Activated naive CD4-positive, alpha-beta T cell treated with anti-CD3 and anti-CD28 coated beads for 36 hours (primary cell): ENCODE measurements around the gene ABCB4. TPM values are rescaled to one million over a fixed set of nuclear protein-coding genes. Genes with fewer than 3 reads are reported as not detected.
A peak's percentile ranks its signal among the peaks of the same experiment; 100 is the strongest.

Experiments used
- CTCF ChIA-PET: fragments of 350-600 bp; sonication (Branson Sonifier 250); formaldehyde crosslinking; loops from one replicate; lab custom pipeline; 2021; ENCODE audit warnings: antibody characterized with exemption; lab: Charles Lee
- DNase-seq: peaks from one replicate; pipeline ENCODE4 v3.0.0-alpha.2; 2020
- H3K27ac Mint-ChIP-seq: one replicate; pipeline ENCODE4 v1.8.0; 2021; ENCODE audit warnings: mild to moderate bottlenecking, mixed read lengths
- H3K27me3 Mint-ChIP-seq: one replicate; pipeline ENCODE4 v1.8.0; 2021; ENCODE audit warnings: low read depth, mixed read lengths
- H3K36me3 Mint-ChIP-seq: one replicate; pipeline ENCODE4 v1.8.0; 2021; ENCODE audit warnings: low read depth, mixed read lengths
- H3K4me1 Mint-ChIP-seq: one replicate; pipeline ENCODE4 v1.8.0; 2021; ENCODE audit warnings: low read depth, mixed read lengths
- H3K4me3 Mint-ChIP-seq: one replicate; pipeline ENCODE4 v1.8.0; 2021; ENCODE audit warnings: mild to moderate bottlenecking, moderate library complexity, mixed read lengths
- H3K9me3 Mint-ChIP-seq: one replicate; pipeline ENCODE4 v1.8.0; 2021; ENCODE audit warnings: mixed read lengths
- intact Hi-C: fragments of 100-400 bp; cut with micrococcal nuclease; formaldehyde crosslinking; loops from one replicate; pipeline ENCODE4 v1.15.1; 2023
- total RNA-seq, 2 experiments: library from RNA; stranded (reverse); gene quantifications; one replicate each; pipeline ENCODE4 v1.2.3, GENCODE V29; 2021

The ABCB4 gene
- total RNA-seq, 2 experiments from 2014 or later = not detected

GRCh38 chr7:87505122-87505521 is 29.6 kb upstream of the ABCB4 start:
- Mint-ChIP-seq H3K9me3 (no peaks in the 10 kb centered on the region), H3K27me3 (no peaks in the 10 kb centered on the region), H3K36me3 (no peaks in the 10 kb centered on the region), H3K27ac (no peak overlapping the region), H3K4me1 (no peaks in the 10 kb centered on the region), H3K4me3 (no peak overlapping the region)
- DNase-seq = no peak
- intact Hi-C loops = loop anchor here (5.0 kb wide), 3 partner anchors 292 to 712 kb away; no protein-coding TSS in a partner anchor
- CTCF ChIA-PET = interaction anchor here (1.3 to 1.4 kb wide), 2 partner anchors 8 to 665 kb away, joined by 3 to 4 read pairs; no protein-coding TSS in a partner anchor

- no peak overlapping the region for H3K27ac Mint-ChIP-seq
- no peaks in the 10 kb centered on the region for H3K9me3 Mint-ChIP-seq
- no peak for DNase-seq
- H3K4me1 Mint-ChIP-seq = no peaks in the 10 kb centered on the region
- CTCF ChIA-PET = no interaction called here
- intact Hi-C loops = no loop called here
- H3K4me3 Mint-ChIP-seq = no peak overlapping the region
- H3K27me3 Mint-ChIP-seq = peaks cover 2% of the 10 kb centered on the region
- H3K36me3 Mint-ChIP-seq = no peaks in the 10 kb centered on the region
Measured at GRCh38 chr7:87499494-87499893, 24.0 kb upstream of the ABCB4 start.

- intact Hi-C loops = no loop called here
- no peak for DNase-seq
- no peak overlapping the region for H3K4me3 Mint-ChIP-seq
- no peaks in the 10 kb centered on the region for H3K9me3 Mint-ChIP-seq
- H3K27me3 Mint-ChIP-seq = peaks cover 2% of the 10 kb centered on the region
- H3K36me3 Mint-ChIP-seq = no peaks in the 10 kb centered on the region
- no peak overlapping the region for H3K27ac Mint-ChIP-seq
- CTCF ChIA-PET = no interaction called here
- no peaks in the 10 kb centered on the region for H3K4me1 Mint-ChIP-seq
Measured at GRCh38 chr7:87498893-87499292, 23.4 kb upstream of the ABCB4 start.

DNA sequence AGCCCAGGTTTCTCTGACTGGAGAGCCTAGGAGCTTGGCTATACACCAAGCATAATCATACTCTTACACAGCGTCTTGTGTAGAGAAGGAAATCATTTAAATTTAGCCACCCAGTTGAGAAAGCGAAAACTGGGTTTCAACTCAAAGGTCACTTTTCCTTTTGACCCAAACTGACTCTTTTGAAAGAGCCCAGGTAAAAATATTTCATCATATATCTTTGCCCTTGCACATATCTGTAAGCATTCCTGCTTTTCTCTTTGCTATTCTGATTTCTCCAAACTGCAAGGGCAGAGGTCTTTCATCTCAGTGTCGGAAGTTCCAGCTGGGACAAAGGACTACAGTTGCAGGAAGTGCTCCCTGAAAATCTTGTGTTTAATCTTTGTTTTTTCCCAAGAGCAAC is 22.0 kb upstream of the ABCB4 start:
- H3K27me3 Mint-ChIP-seq = peaks cover 2% of the 10 kb centered on the region
- CTCF ChIA-PET = interaction anchor here (1.2 kb wide), 1 partner anchor 8 kb away, joined by 3 read pairs; no protein-coding TSS in a partner anchor

GRCh38 chr7:87495366-87495765 is 19.9 kb upstream of the ABCB4 start:
- no peak for DNase-seq
- intact Hi-C loops = no loop called here
- H3K36me3 Mint-ChIP-seq = no peaks in the 10 kb centered on the region
- no peaks in the 10 kb centered on the region for H3K4me1 Mint-ChIP-seq
- peaks cover 5% of the 10 kb centered on the region for H3K27me3 Mint-ChIP-seq
- no peak overlapping the region for H3K4me3 Mint-ChIP-seq
- CTCF ChIA-PET = no interaction called here
- no peak overlapping the region for H3K27ac Mint-ChIP-seq
- no peaks in the 10 kb centered on the region for H3K9me3 Mint-ChIP-seq

More for the DNA sequence above, 22.0 kb upstream of the ABCB4 start:
- Mint-ChIP-seq H3K36me3 (no peaks in the 10 kb centered on the region), H3K4me3 (no peak overlapping the region), H3K9me3 (no peaks in the 10 kb centered on the region), H3K4me1 (no peaks in the 10 kb centered on the region), H3K27ac (no peak overlapping the region)
- DNase-seq = no peak
- intact Hi-C loops = no loop called here

DNA sequence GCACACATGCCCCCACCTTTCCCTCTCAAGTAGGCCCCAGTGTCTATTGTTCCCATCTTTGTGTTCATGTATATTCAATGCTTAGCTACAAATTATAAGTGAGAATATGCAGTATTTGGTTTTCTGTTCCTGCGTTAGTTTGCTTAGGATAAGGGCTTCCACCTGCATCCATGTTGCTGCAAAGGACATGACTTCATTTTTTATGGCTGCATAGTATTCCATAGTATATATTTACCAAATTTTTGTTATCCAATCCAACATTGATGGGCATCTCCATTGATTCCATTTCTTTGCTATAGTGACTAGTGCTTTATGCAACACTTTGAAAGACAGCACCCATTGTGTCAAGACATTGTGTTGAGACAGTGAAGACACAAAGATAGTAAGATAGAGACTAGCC is 19.0 kb upstream of the ABCB4 start:
- H3K4me3 Mint-ChIP-seq = no peak overlapping the region
- H3K27me3 Mint-ChIP-seq = peaks cover 5% of the 10 kb centered on the region
- intact Hi-C loops = no loop called here
- no peak overlapping the region for H3K27ac Mint-ChIP-seq
- no peaks in the 10 kb centered on the region for H3K4me1 Mint-ChIP-seq
- CTCF ChIA-PET = no interaction called here
- no peak for DNase-seq
- H3K36me3 Mint-ChIP-seq = no peaks in the 10 kb centered on the region
- H3K9me3 Mint-ChIP-seq = no peaks in the 10 kb centered on the region

- no peak for DNase-seq
- CTCF ChIA-PET = no interaction called here
- intact Hi-C loops = no loop called here
- Mint-ChIP-seq H3K9me3 (no peaks in the 10 kb centered on the region), H3K4me1 (no peaks in the 10 kb centered on the region), H3K27me3 (peaks cover 14% of the 10 kb centered on the region), H3K36me3 (no peaks in the 10 kb centered on the region), H3K4me3 (no peak overlapping the region), H3K27ac (no peak overlapping the region)
Measured at GRCh38 chr7:87483131-87483530, 7.7 kb upstream of the ABCB4 start.

DNA sequence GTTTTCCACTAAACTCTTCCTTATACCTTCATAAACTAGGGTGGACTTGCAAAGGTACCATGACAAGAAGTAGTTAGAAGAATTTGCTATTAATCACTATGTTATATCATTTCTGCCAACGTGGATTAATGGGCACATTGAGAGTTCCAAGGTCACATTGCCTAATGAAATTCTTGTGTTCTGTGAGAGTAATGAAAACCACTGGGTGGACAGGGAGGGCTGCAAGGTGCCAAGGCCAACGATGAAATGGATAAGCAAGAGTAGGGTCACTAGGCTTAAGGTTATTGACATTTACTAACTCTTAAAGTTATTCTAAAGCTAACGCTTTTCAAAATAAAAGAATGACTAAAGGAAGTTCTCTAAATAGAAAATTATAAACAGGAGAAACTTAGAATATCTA is 6.6 kb upstream of the ABCB4 start:
- H3K36me3 Mint-ChIP-seq = no peaks in the 10 kb centered on the region
- no peaks in the 10 kb centered on the region for H3K4me1 Mint-ChIP-seq
- no peak overlapping the region for H3K27ac Mint-ChIP-seq
- H3K9me3 Mint-ChIP-seq = no peaks in the 10 kb centered on the region
- CTCF ChIA-PET = interaction anchor here (0.7 kb wide), 1 partner anchor 465 kb away, joined by 4 read pairs; no protein-coding TSS in a partner anchor
- DNase-seq = no peak
- peaks cover 19% of the 10 kb centered on the region for H3K27me3 Mint-ChIP-seq
- H3K4me3 Mint-ChIP-seq = no peak overlapping the region
- intact Hi-C loops = no loop called here

DNA sequence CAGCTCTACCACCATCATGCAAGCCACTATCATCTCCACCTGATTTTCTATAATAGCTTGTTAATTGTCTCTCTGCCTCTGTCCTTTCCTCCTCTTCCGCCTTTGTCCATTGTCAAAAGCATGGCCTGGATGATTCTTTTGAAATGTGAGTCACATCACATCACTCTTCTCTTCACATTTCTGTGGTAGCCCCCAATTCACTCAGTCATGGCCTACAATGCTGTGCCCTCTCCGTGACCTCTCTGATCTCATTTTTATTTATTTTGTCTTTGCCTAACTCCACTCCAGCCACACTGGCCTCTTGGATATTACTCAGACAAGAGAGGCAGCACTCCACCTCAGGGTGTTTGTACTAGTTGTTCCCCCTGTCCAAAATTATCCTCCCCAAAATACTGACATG is 4.9 kb upstream of the ABCB4 start:
- intact Hi-C loops = no loop called here
- no peak overlapping the region for H3K4me3 Mint-ChIP-seq
- H3K27me3 Mint-ChIP-seq = peaks cover 27% of the 10 kb centered on the region
- DNase-seq = no peak
- H3K27ac Mint-ChIP-seq = no peak overlapping the region
- no peaks in the 10 kb centered on the region for H3K4me1 Mint-ChIP-seq
- H3K9me3 Mint-ChIP-seq = no peaks in the 10 kb centered on the region
- CTCF ChIA-PET = no interaction called here
- no peaks in the 10 kb centered on the region for H3K36me3 Mint-ChIP-seq

DNA sequence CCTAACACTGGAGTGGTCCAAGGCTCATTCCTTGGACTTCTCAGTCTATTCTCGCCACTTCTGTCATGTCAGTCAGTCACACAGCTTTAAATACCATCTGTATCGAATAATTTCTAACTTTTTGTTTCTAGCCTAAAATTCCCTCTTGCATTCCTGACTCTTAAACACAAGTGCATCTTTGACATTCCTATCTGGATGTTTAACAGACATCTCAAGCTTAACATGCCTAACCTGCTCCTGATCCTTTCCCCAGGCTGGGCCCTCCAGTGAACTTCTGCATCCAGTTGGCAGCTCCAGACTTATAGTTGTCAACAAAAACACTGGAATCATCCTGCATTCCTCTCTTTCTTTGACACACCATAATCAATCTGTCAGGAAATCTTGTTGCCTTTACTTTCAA is 4.5 kb upstream of the ABCB4 start:
- Mint-ChIP-seq H3K27me3 (peaks cover 27% of the 10 kb centered on the region), H3K9me3 (no peaks in the 10 kb centered on the region), H3K4me1 (peaks cover 1% of the 10 kb centered on the region), H3K27ac (no peak overlapping the region), H3K4me3 (no peak overlapping the region), H3K36me3 (no peaks in the 10 kb centered on the region)
- no peak for DNase-seq
- intact Hi-C loops = no loop called here
- CTCF ChIA-PET = no interaction called here

DNA sequence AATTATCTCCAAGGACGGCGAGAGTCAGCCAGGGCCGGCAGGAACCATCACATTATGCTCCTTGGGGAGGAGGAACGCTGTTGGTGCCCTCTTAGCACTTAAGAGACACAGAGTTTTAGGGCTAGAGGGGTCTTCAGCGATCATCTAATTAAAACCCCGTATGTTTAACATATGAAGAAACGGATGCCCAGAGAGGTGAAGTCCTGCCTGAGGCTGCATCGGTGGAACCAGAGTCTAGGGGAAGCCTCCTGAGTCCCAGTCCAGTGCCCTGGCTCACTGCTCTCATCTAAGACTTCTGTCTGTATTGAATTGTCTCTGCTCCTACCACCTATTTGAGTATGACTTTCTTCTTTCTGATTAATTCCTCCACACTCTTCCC is 688 bp upstream of the ABCB4 start:
- Mint-ChIP-seq H3K4me3 (no peak overlapping the region), H3K27me3 (peaks cover 41% of the 10 kb centered on the region), H3K36me3 (no peaks in the 10 kb centered on the region), H3K27ac (no peak overlapping the region), H3K9me3 (no peaks in the 10 kb centered on the region), H3K4me1 (peaks cover 7% of the 10 kb centered on the region)
- DNase-seq = no peak
- intact Hi-C loops = no loop called here
- CTCF ChIA-PET = interaction anchor here (0.6 kb wide), 1 partner anchor 90 kb away, joined by 3 read pairs; no protein-coding TSS in a partner anchor

- CTCF ChIA-PET = no interaction called here
- H3K27me3 Mint-ChIP-seq = peaks cover 45% of the 10 kb centered on the region
- peak; percentile 20 for DNase-seq
- H3K4me1 Mint-ChIP-seq = peaks cover 7% of the 10 kb centered on the region
- no peak overlapping the region for H3K27ac Mint-ChIP-seq
- H3K36me3 Mint-ChIP-seq = no peaks in the 10 kb centered on the region
- no peaks in the 10 kb centered on the region for H3K9me3 Mint-ChIP-seq
- peak overlapping the region; percentile 43 for H3K4me3 Mint-ChIP-seq
- intact Hi-C loops = no loop called here
Measured at GRCh38 chr7:87474533-87475358, 734 bp downstream of the ABCB4 start.

DNA sequence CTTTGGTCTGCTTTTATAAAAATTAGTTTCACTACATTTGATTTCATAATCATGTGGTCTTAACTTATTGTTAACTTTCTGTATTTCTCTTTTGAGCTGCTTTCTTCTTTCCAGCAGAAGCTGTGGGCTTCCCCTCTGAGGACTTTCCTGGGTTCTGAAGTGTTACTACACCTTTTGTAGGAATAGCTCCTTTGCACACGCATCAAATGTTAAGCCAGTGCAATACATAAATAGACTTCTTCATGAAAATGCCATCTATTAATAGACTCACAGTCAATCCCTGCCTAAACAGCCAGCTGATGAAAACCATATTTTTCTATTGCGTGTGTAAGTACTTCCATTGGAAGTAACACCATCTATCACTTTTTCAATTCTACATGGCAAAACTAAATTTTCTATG is 1.5 kb downstream of the ABCB4 start:
- H3K4me3 Mint-ChIP-seq = no peak overlapping the region
- no peak overlapping the region for H3K27ac Mint-ChIP-seq
- H3K36me3 Mint-ChIP-seq = no peaks in the 10 kb centered on the region

More for the DNA sequence above, 1.5 kb downstream of the ABCB4 start:
- CTCF ChIA-PET = no interaction called here
- H3K9me3 Mint-ChIP-seq = no peaks in the 10 kb centered on the region
- H3K4me1 Mint-ChIP-seq = peaks cover 7% of the 10 kb centered on the region
- DNase-seq = no peak
- intact Hi-C loops = no loop called here
- peaks cover 45% of the 10 kb centered on the region for H3K27me3 Mint-ChIP-seq
